Endothelial cell of umbilical vein (primary cell): Measurements from ENCODE around the gene SLC44A1.

Experiments
- EZH2 ChIP-seq: IDR thresholded peaks from 2 replicates; pipeline ENCODE4 v1.6.1; 2012; ENCODE audit warnings: borderline replicate concordance, low read depth, mild to moderate bottlenecking, moderate library complexity, low read length, inconsistent platforms; ENCODE audit not compliant: severe bottlenecking
- MYC ChIP-seq: IDR thresholded peaks from one replicate; pipeline ENCODE4 v1.6.1; 2011; ENCODE audit warnings: mild to moderate bottlenecking, low read depth, low read length
- POLR2A ChIP-seq: IDR thresholded peaks from 2 replicates; pipeline ENCODE4 v1.6.1; 2012; ENCODE audit warnings: low read depth, mild to moderate bottlenecking, control low read depth, low read length
- POLR2AphosphoS5 ChIP-seq: IDR thresholded peaks from 2 replicates; pipeline ENCODE4 v1.6.1; 2012; ENCODE audit warnings: low read depth, mild to moderate bottlenecking, control low read depth, low read length, moderate library complexity; ENCODE audit not compliant: insufficient read depth
- TF ChIP-seq, protein P1 (sequence below), 2 donors: IDR thresholded peaks; 1 replicate in 1 of 2; 2 replicates in 1 of 2; pipeline ENCODE4 v1.5.1; 2011; ENCODE audit warnings: low read length in 2 of 2, mild to moderate bottlenecking in 2 of 2, moderate library complexity in 2 of 2, control low read depth in 1 of 2, inconsistent platforms in 1 of 2, low read depth in 1 of 2; ENCODE audit not compliant: insufficient read depth in 1 of 2; ENCODE audit errors: extremely low read depth in 1 of 2
- TF ChIP-seq, protein P2 (sequence below): IDR thresholded peaks from 2 replicates; pipeline ENCODE4 v1.6.1; 2011; ENCODE audit not compliant: insufficient read depth, insufficient read length

DNA sequence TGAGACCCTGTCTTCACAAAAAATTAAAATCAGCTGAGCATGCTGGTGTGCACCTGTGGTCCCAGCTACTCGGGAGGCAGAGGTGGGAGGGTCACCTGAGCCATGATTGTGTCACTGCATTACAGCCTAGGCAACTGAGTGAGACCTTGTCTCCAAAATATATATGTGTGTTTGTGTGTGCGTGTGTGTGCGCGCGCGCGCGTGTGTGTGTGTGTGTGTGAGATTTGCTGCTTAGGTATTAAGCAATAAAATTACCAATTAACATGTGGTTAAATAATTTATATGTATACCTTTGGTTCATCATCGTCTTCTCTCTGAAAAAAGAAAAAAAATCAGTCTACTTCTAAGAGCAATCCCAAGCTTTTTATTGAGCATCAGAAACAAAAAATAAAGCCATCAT lies 117.4 kb downstream of the SLC44A1 start:
- no peak for TF ChIP-seq POLR2A
- TF ChIP-seq MYC = no peak
- TF ChIP-seq, protein P1, sequence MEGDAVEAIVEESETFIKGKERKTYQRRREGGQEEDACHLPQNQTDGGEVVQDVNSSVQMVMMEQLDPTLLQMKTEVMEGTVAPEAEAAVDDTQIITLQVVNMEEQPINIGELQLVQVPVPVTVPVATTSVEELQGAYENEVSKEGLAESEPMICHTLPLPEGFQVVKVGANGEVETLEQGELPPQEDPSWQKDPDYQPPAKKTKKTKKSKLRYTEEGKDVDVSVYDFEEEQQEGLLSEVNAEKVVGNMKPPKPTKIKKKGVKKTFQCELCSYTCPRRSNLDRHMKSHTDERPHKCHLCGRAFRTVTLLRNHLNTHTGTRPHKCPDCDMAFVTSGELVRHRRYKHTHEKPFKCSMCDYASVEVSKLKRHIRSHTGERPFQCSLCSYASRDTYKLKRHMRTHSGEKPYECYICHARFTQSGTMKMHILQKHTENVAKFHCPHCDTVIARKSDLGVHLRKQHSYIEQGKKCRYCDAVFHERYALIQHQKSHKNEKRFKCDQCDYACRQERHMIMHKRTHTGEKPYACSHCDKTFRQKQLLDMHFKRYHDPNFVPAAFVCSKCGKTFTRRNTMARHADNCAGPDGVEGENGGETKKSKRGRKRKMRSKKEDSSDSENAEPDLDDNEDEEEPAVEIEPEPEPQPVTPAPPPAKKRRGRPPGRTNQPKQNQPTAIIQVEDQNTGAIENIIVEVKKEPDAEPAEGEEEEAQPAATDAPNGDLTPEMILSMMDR (IDR thresholded peaks at IDR 0.05; ENCODE audit: extremely low read depth in 1 of 2, insufficient read depth in 1 of 2, low read depth in 1 of 2, low read length in 2 of 2) = no peak
- no peak for TF ChIP-seq EZH2
- TF ChIP-seq, protein P2, sequence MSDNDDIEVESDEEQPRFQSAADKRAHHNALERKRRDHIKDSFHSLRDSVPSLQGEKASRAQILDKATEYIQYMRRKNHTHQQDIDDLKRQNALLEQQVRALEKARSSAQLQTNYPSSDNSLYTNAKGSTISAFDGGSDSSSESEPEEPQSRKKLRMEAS = no peak
- TF ChIP-seq POLR2AphosphoS5 = no peak
